ENCODE measurements around the gene TSPAN9. TPM values are rescaled to one million over a fixed set of nuclear protein-coding genes. Genes with fewer than 3 reads are reported as not detected.

The TSPAN9 gene
- total RNA-seq, 1 donor from 2014 or later = 81.2 TPM

DNA sequence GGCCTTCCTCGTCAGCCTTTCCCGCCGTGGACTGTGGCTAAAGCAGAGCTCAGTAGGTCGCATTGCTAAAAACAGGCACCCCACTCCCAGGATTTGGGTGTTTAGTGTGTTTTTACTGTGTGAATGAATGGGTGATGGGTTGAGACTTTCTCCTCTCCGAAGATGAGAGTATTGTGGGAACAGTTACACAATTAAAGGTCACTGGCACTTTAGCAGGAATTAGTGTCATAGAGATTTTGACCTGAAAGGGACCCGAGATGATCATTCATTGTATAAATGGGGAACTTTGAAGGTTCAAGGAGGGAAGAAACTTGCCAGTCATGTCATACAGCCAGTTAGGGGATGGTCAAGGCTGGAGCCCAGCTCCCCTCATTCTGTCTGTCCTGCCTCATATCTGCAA, 56.9 kb downstream of the TSPAN9 start:
- DNase-seq (no peak), ATAC-seq (no peak)
- Histone ChIP-seq H3K36me3 (no peaks in the 10 kb centered on the region), H3K27ac (no peak overlapping the region), H3K9me3 (no peaks in the 10 kb centered on the region), H3K4me3 (no peak overlapping the region), H3K4me1 (peaks cover 60% of the 10 kb centered on the region), H3K27me3 (no peaks in the 10 kb centered on the region)
- TF ChIP-seq, protein P1, sequence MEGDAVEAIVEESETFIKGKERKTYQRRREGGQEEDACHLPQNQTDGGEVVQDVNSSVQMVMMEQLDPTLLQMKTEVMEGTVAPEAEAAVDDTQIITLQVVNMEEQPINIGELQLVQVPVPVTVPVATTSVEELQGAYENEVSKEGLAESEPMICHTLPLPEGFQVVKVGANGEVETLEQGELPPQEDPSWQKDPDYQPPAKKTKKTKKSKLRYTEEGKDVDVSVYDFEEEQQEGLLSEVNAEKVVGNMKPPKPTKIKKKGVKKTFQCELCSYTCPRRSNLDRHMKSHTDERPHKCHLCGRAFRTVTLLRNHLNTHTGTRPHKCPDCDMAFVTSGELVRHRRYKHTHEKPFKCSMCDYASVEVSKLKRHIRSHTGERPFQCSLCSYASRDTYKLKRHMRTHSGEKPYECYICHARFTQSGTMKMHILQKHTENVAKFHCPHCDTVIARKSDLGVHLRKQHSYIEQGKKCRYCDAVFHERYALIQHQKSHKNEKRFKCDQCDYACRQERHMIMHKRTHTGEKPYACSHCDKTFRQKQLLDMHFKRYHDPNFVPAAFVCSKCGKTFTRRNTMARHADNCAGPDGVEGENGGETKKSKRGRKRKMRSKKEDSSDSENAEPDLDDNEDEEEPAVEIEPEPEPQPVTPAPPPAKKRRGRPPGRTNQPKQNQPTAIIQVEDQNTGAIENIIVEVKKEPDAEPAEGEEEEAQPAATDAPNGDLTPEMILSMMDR (IDR thresholded peaks at IDR 0.05) = no peak
- intact Hi-C loops (cut with DNase I) = no loop called here

DNA sequence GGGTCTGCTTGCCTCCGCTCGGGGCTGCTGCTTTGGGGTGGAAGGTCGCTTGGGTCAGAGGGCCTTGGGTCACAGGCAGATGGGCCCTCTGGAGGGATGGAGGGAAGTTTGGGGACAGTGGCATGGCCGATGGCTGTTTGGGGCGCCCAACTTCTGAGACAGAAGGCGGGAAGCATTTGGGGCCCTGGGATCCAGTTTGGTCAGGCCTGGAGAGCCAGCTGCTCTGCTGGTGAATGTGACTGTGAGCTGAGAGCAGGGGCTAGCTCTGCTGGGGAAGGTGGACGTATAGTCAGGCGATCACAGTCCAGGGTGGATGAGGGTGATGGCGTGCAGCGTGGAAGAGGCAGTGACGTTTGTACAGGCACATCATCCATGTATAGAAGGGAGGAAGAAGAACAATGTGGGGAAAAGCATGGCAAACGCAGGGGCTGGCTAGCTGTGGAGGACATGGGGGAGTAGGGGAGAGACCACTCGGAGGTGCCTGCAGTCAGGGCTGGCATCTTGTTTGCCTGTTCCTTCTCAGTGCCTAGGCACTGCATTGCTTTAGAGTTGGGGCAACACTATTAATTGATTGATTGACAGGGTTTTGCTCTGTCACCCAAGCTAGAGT, 57.5 kb downstream of the TSPAN9 start:
- H3K9me3 ChIP-seq = no peaks in the 10 kb centered on the region
- intact Hi-C loops (cut with DNase I) = loop anchor here (5.0 kb wide), 2 partner anchors 68 to 138 kb away; no protein-coding TSS in a partner anchor
- H3K27ac ChIP-seq = no peak overlapping the region
- no peaks in the 10 kb centered on the region for H3K36me3 ChIP-seq
- TF ChIP-seq, protein P1 (IDR thresholded peaks at IDR 0.05) = no peak
- peaks cover 58% of the 10 kb centered on the region for H3K4me1 ChIP-seq
- no peak overlapping the region for H3K4me3 ChIP-seq
- no peaks in the 10 kb centered on the region for H3K27me3 ChIP-seq
- no peak for DNase-seq
- no peak for ATAC-seq

DNA sequence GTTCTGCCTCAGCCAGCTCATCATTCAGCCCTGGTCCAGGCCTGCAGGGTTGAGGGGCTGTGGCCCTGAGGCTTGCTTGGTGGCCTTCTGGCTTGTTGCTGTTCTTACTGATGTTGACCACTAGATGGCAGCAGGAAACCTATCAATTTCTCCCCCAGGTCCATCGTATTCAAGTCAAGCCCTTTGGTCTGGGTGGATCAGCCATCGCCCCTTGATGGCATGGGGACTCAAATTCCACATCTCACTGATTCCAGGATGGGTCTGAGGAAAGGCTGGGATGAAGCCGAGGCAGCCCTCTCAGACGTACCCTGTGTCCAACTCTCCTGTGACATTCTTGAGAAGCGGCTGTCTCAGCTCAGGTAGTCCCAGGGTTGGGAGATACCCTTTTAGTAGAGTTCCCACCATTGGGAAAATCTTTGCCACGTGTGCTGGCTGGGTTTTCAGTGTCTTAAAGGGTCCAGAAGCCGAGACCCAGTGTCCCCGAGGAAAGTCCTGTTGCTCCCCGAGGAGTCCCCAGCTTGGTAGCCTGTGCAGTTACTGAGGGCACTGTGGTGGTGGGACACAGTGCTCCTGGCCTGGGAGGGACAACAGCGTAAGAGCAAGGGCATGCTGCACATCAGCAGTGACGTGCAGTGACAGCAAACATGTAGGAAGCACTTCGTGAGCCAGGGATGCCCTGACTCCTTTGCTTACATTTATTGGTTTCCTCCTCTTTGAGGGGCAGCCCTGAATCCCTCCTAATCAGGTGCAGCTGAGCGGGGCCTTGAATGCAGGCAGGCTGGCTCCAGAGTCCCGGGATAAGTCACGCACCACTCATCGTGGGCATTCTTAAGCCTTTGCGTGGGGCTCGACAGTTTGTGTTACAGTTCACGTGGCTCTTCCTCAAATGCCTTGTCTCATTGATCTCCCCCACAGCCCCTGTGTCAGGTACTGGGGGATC, 58.6 kb downstream of the TSPAN9 start:
- intact Hi-C loops (cut with DNase I) = loop anchor here (5.0 kb wide), 2 partner anchors 67 to 137 kb away; no protein-coding TSS in a partner anchor
- Histone ChIP-seq H3K4me1 (peaks cover 46% of the 10 kb centered on the region), H3K36me3 (no peaks in the 10 kb centered on the region), H3K4me3 (no peak overlapping the region), H3K9me3 (no peaks in the 10 kb centered on the region), H3K27me3 (no peaks in the 10 kb centered on the region), H3K27ac (no peak overlapping the region)
- no peak for DNase-seq
- ATAC-seq = peak; percentile 72
- TF ChIP-seq, protein P1 (IDR thresholded peaks at IDR 0.05) = peak; percentile 79

DNA sequence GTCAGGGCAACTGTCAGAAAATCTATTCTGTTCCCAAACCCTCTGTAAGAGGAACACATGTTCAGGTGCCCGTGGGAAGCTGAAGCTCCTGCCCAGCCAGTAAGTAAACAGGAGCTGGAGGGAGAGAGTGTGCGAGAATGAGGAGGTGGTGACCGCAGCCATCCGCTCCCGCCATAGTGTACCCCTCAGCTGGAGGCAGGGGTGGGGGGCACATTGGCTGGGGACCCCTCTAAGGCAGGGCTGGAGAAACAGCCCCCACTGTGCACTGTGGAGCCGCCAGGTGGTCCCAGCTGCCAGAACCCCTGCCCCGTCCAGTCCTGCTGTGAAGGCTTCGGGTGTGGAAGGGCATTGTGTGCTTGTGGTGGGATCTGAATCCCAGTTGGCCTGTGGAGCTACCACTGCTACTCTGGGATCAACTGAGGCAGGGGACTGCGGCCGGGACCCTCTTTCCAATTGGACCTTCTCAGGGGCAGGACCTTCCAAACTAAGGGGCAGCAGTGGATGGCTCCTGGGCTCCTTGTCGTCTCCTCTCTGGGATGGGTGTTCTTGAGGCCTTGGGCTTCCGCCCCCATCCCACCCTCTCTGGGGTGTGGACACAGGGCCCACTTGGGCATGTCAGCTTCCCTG, 59.6 kb downstream of the TSPAN9 start:
- no peaks in the 10 kb centered on the region for H3K36me3 ChIP-seq
- peak overlapping the region; percentile 11 for H3K27ac ChIP-seq
- no peak overlapping the region for H3K4me3 ChIP-seq
- no peaks in the 10 kb centered on the region for H3K9me3 ChIP-seq
- ATAC-seq = no peak
- TF ChIP-seq, protein P1 (IDR thresholded peaks at IDR 0.05) = no peak
- H3K27me3 ChIP-seq = no peaks in the 10 kb centered on the region
- H3K4me1 ChIP-seq = peaks cover 45% of the 10 kb centered on the region
- intact Hi-C loops (cut with DNase I) = loop anchor here (5.0 kb wide), 2 partner anchors 66 to 136 kb away; no protein-coding TSS in a partner anchor
- no peak for DNase-seq

DNA sequence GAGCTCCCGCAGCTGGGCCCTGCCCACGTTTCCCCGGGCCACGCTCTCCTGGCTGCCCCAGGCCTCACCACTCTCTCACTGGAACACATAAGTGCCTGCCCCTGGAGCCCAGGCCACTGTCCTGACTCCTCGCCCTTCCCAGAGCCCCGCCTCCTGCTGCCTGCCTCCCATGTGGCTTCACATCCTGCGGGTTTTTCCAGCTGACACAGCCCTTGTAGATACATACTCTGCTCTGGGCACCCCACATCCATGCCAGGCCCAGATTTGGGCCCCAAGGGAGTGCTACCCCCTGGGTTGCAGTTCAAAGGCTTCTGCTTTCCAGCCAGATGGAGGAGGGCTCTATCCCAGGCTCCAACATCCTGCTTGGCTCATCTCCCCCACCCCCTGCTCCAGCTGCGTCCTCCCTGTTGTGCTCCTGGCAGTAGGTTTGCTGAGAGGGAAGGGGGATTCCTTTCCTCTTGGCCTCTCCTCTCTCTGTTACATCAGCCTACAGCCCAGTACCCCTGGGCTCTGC, 60.1 kb downstream of the TSPAN9 start:
- H3K4me1 ChIP-seq = peaks cover 42% of the 10 kb centered on the region
- no peak for DNase-seq
- intact Hi-C loops (cut with DNase I) = loop anchor here (5.0 kb wide), 2 partner anchors 65 to 135 kb away; no protein-coding TSS in a partner anchor
- TF ChIP-seq, protein P1 (IDR thresholded peaks at IDR 0.05) = no peak
- H3K4me3 ChIP-seq = no peak overlapping the region
- H3K9me3 ChIP-seq = no peaks in the 10 kb centered on the region
- no peak for ATAC-seq
- no peaks in the 10 kb centered on the region for H3K27me3 ChIP-seq
- H3K27ac ChIP-seq = peak overlapping the region; percentile 11
- H3K36me3 ChIP-seq = no peaks in the 10 kb centered on the region

All from upper lobe of right lung (tissue), 1 donor.